Medulla oblongata (tissue), 1 donor: ENCODE data around the gene AKT3.

Experiments
- DNase-seq: peaks from one replicate; pipeline ENCODE4 v3.0.0-alpha.2; 2015; ENCODE audit errors: extremely low spot score

The AKT3 gene

GRCh38 chr1:243553090-243553489 lies 297.0 kb downstream of the AKT3 start:
- DNase-seq = no peak

DNA sequence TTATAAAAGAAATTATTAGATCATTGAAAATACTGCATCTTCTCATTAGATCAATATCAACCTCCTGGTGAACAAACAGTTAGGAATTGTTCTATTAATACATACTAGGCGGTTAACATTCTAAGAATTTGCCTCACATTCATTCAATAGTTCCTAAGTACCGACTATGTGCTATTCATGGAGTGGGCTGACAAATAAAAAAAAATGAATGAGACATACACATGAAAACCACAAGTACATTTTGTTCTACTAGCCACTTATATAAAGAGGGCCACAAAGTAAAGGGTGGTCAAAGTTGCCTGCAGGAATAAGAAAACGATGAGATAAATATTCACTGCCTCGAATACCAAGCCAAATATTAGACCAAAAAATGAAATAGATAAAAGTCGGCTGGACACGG lies 299.8 kb downstream of the AKT3 start:
- no peak for DNase-seq

DNA sequence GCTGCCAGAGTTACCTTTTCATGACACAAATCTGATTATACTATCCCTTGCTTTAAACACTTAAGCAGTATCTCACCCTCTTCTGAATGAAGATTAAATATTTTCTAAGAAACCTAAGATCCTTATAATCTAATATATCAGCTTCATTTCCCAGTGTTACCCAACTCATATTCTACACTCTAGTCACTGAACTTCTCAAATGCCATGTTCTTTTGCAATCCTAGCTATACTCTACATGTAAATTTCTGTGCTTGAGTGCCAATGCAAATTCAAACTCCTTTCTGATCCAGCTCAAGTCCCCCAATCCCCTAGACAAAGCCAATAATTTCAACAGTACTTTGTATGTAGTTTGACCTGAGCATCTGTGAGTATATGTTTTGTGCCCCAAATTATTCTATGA lies 300.3 kb downstream of the AKT3 start:
- DNase-seq = no peak

- no peak for DNase-seq
These were observed 300.9 kb downstream of the AKT3 start for GRCh38 chr1:243549108-243549507.

DNA sequence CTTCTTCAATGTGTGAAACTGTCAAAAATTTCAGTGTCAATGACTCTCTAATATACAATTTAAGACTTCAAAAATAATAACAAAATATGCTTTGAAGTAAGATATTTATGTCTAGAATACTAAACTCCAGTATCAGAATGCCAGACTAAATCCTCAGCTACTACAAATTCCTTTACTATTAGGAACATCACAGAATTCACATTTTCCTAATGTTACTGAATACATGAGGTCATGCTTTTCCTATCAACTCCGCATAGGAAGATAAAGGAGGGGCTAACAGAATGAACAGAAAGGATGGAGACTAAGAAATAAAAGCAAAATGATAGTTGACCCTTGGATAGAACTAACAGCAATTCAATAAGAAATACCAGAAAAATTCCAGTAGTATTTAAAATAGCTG lies 301.5 kb downstream of the AKT3 start:
- no peak for DNase-seq

DNA sequence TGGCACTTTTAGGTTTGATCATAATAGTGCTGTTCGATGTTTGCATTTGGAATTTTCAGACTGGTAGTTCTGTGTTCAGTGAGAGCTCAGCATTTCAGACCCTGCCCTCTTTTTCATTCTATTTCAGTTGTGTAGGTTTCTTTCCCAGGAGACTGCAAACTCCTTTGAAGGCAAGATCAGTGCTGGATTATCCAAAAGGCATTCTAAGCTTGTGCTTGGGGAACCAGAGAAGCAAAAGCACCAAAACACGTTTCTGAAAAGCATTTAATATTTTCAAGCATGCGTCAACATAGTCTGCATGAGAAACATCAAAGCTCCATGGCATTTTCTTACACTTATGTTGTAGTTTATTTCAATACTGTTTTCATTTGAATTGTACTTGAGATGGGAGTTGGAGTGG lies 302.2 kb downstream of the AKT3 start:
- no peak for DNase-seq

DNA sequence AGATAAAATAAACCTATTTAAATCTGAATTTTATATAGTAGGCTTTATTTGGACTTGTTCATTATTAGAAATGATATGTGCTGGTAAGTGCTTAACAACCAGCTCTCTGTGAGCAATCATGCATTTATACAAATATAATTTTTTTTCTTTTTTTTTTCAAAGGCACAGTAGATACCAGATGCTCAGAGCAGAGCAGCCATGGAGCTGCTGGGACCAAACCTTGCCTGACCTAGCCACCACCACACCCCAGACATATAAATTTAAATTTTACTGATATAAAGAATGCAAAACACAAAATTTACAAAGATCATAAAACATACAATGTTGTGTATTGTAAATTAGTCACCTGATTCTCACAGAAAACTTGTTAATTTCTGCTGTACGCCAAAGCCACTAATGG lies 303.6 kb downstream of the AKT3 start:
- DNase-seq = no peak

- no peak for DNase-seq
These were observed 306.5 kb downstream of the AKT3 start for GRCh38 chr1:243543501-243543900.

- peak; percentile 28 for DNase-seq
These were observed 307.2 kb downstream of the AKT3 start for GRCh38 chr1:243542739-243543415.

GRCh38 chr1:243539636-243540035 lies 310.4 kb downstream of the AKT3 start:
- no peak for DNase-seq

DNA sequence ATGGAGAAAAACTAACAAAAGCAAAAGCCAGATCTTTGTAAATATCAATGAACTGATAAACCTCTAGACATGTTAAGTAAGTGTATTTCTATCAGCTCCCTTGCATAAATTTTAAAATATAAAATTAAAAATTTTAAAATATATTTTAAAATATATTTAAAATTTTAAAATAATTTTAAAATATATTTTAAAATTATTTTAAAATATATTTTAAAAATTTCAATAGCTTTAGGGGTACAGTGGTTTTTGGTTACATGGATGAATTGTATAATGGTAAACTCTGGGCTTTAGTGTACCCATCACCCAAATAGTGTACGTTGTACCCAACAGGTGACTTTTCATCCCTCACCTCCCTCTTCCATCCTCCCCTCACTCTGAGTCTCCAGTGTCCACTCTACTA lies 315.0 kb downstream of the AKT3 start:
- DNase-seq = no peak

DNA sequence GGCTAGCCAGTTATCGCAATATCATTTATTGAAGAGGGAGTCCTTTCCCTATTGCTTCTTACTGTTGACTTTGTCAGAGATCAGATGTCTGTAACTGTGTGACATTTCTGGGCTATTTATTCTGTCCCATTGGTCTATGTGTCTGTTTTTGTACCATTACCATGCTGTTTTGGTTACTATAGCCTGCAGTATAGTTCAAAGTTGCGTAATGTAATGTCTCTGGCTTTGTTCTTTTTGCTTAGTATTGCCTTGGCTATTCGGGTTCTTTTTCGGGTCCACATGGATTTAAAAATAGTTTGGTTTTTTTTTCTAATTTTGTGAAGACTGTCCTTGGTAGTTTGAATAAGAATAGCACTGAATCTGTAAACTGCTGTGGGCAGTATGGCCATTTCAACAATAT lies 320.5 kb downstream of the AKT3 start:
- DNase-seq = no peak

DNA sequence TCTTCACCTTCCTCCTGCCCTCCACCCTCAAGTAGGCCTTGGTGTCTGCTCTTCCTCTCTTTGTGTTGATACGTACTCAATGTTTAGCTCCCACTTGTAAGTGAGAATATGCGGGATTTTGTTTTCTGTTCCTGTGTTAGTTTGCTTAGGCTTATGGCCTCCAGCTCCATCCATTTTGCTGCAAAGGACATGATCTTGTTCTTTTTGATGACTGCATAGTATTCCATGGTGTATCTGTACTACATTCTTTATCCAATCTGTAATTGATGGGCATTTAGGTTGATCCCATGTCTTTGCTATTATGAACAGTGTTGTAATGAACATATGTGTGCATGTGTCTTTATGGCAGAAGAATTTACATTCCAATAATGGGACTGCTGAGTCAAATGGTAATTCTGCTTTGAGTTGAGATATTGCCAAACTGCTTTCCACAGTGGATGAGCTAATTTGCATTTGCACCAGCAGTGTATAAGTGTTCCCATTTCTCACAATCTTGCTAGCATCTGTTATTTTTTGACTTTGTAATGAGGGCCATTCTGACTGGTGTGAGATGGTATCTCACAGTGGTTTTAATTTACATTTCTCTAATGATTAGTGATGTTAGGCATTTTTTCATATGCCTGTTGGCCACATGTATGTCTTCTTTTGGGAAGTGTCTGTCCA lies 321.5 kb downstream of the AKT3 start:
- DNase-seq = no peak

DNA sequence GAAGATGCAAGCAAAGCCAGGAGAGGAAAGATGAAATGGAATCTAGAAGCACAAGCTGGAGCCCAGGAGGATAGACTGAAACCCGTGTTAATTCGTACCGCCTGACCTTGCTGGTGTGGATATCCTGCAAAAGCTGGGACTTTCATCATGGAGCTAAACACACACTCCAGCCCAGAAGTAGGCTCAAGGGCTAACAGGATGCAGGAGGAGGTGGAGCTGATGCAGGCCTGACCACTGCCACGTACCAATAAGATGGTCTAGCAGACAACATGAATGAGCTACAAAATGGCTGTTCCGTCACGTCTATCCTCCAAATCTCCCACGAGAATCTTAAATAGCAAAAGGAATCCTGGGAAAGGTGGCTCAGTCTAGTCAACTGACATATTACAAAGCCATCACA lies 323.9 kb downstream of the AKT3 start:
- no peak for DNase-seq

DNA sequence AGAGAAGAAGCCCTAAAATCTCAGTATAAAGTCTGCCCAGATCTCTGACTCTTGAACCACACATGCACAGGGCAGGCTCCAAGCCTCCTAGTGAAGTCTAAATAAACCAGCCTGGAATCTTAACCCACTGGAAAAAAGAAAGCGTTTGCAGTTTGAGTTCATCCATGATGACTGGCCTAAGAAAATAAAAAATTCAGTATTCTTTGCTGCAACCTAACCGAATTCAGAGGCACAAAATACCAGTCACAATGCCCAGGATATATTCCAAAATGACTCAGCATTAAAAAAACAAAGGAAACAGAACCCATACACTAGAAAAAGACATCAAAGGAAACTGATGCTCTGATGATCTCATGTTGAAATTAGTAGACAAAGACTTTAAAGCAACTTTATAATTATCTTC lies 325.0 kb downstream of the AKT3 start:
- DNase-seq = peak; percentile 16

DNA sequence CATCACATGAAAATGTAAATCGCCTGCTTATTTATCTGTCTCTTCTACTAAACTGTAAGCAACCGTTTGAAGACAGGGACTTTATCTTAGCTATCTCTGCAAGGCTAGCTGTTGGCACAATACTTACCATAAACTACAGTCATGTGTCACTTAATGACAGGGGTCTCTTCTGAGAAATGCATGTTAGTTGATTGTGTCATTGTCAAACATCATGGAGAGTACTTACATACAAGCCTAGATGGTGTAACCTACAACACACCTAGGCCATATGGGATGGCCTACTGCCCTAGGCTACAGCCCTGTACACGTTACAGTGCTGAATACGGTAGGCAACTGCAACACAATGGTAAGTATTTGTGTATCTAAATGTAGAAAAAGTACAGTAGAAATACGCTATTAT lies 326.3 kb downstream of the AKT3 start:
- no peak for DNase-seq

DNA sequence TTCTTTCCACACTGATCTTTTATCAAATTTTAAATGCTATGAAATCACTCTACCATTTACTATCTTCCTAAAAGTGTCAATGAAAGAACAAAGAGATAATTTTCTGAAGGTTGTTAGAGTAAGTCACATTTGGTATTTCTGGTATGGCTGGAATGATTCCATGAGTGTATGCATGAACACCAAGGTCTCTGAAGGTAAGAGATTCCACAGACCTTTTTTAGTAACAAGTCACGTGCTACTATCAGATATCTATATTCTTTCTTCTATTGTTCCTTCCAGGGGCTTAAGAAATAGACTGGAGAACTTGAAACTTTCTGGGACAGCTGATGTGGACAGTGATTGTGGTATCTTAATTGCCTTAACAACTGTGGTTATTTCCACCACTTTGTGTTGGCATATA lies 329.2 kb downstream of the AKT3 start:
- no peak for DNase-seq

- DNase-seq = no peak
These were observed 335.1 kb downstream of the AKT3 start for GRCh38 chr1:243514927-243515326.

DNA sequence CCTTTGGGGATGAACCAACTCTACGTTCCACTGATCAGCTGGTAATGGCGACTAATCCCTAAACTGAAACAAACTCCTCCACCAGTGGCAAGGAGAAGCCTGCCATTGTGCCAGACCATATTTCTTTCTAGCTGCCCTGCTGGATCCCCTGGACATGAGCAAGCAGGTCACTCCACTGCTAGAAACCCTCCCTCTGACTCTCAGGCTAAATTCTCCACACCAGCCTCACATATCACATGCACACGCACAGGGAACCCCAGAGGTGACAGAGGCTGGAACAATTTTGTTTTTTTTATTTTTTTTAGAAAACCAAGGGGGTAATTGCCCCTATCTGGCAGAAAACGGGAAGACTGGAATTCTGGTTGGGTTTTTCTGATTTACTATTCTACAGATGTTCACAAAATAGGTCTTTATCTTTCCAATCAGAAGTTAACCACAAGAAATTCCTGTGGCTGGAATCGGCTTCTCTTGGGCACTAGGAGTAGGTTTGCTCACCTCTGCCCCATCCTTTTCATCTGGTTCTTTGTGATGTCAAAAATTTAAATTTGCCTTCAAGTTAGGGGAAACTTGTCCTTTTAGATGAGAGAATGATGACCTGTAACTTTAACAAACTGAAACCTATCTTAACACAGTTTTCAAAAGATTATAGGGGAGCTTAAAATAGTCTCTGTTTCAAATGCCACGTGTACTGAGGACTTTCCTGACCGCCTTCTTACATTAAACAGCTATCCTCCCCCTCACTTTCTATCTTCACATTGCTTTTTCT lies 336.1 kb downstream of the AKT3 start:
- DNase-seq = no peak

DNA sequence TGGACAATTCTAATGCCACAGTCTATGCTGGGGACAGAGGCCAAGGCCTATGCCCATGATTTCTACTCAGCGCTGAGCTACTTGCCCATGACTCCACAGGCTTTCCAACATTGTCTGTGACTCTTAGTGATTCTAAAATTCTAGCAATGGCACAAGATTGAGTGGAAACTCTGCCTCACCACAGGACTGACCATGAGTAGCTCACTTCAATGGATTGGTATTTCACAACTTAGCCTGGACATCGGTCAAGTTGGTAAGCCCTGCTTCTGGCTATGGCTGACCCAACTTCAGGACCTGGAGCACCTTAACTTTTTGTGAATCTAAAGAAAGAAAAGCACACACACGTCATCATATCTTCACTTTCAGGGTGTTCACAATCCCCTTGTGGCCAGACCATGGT lies 339.1 kb downstream of the AKT3 start:
- no peak for DNase-seq

- DNase-seq = no peak
These were observed 341.1 kb downstream of the AKT3 start for GRCh38 chr1:243508943-243509342.

DNA sequence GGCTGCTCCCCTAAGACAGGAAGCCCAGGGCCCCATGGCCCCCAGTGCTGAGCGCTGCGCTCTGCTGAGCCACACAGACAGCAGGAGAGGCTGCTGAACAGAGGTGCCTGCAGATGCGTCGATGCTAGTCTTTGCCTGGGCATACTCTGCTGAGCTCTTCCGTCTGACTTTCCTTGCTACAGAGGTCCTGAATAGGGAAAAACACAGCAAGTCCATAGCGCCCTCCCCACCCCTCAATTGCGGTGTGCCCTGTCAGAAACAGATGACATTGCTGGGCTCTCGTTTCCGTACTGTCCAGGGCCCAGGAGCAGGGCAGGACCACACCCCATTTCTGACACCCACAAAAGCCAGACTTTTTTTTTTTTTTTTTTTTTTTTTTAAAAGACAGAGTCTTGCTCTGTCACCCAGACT lies 341.7 kb downstream of the AKT3 start:
- DNase-seq = no peak

DNA sequence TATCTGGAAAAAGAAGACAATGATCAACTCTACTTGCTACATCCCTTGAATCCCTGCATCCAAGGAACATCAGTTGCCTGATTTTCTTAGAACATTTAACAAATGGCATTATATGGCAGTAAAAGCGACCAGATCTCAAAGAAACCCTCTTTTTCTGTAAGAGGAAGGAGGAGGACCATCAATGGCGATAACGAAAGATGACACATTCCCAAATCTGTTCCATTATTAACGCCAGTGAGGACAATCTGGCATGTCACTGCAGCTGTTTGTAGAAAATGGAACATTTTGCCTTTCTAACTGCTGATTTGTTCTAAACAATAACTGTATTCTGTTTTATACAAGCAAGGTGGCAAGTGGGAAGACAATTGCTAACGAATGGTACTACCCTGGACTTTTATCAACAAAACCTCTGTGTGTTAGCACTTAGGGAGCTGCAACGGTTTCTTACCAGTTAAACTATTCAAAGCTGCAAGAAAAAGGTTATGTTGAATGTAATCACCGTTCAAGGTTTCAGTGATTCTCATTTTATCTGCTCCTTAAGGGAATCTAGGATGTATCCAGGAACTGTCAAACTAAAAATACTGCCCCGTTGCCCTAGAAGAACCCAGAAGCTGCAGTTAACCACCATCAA lies 342.3 kb downstream of the AKT3 start:
- DNase-seq = no peak
